ENCODE data around the gene METTL26. TPM values are rescaled to one million over a fixed set of nuclear protein-coding genes. Genes with fewer than 3 reads are reported as not detected.
A peak's percentile ranks its signal among the peaks of the same experiment; 100 is the strongest.

Gene METTL26
- total and polyA plus RNA-seq, 8 donors = 18.8 to 130 (median 27.2) TPM

DNA sequence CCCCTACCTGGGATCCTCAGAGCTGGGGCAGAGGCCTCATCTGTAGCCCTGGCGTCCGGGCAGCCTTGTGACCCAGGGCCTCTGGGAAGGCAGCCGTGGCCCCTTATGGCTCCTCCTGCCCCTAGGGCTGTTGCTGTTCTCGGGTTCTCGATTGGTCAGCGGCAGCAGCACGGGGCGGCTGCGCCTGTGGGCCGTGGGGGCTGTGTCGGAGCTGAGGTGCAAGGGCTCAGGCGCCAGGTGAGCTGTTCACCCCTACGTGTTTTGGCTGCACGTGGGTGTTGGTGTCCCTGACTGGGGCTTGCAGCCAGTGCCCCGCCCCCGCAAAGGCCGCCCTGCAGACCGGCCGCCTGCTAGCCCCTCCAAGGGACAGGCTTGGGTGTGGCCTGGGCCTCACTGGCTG, 26.0 kb upstream of the METTL26 start:
- Histone ChIP-seq H3K9me3 (no peaks in the 10 kb centered on the region), H3K4me1 (peaks cover 5 to 7% (median 5%) of the 10 kb centered on the region in 3 donors), H3K27ac (no peak overlapping the region), H3K36me3 (no peaks in the 10 kb centered on the region), H3K27me3 (no peaks in the 10 kb centered on the region), H3K4me3 (no peak overlapping the region)
- DNase-seq (peak in 1 of 6 donors; percentile 82), ATAC-seq (no peak), FAIRE-seq (no peak)
- WGBS, 2 donors = 90 to 94% methylated on average over 19 of the region's 19 CpGs
- TF ChIP-seq, protein P1, sequence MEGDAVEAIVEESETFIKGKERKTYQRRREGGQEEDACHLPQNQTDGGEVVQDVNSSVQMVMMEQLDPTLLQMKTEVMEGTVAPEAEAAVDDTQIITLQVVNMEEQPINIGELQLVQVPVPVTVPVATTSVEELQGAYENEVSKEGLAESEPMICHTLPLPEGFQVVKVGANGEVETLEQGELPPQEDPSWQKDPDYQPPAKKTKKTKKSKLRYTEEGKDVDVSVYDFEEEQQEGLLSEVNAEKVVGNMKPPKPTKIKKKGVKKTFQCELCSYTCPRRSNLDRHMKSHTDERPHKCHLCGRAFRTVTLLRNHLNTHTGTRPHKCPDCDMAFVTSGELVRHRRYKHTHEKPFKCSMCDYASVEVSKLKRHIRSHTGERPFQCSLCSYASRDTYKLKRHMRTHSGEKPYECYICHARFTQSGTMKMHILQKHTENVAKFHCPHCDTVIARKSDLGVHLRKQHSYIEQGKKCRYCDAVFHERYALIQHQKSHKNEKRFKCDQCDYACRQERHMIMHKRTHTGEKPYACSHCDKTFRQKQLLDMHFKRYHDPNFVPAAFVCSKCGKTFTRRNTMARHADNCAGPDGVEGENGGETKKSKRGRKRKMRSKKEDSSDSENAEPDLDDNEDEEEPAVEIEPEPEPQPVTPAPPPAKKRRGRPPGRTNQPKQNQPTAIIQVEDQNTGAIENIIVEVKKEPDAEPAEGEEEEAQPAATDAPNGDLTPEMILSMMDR (IDR thresholded peaks at IDR 0.05) = no peak
- intact Hi-C loops (cut with DNase I) = loop anchor here in 1 of 3 donors (5.0 kb wide), 1 partner anchor 85 kb away; no protein-coding TSS in a partner anchor

DNA sequence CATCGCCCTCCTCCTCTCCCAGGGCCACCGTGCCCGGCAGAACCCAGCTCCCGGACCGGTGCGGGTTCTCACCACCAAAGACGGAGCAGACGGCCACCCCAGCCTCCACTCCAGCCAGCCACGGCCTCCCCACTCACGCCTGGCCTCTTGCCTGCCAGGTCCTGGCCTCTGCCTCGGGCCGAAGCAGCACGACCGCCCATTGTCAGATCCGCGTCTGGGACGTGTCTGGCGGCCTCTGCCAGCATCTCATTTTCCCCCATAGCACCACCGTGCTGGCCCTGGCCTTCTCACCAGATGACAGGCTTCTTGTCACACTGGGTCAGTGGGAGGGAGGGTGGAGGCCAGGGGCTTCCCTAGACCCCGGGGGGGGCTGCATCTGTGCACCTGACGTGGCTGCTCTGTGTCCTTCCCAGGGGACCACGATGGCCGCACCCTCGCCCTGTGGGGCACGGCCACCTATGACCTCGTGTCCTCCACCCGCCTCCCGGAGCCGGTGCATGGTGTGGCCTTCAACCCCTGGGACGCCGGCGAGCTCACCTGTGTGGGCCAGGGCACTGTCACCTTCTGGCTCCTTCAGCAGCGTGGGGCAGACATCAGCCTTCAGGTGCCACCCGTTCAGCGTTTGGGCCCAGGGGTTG, 25.2 kb upstream of the METTL26 start:
- no peaks in the 10 kb centered on the region for H3K27me3 ChIP-seq
- DNase-seq (peak in 2 of 6 donors; percentile 71 to 87), FAIRE-seq (no peak), ATAC-seq (peak; percentile 1 to 12 (median 8))
- no peaks in the 10 kb centered on the region for H3K36me3 ChIP-seq
- H3K9me3 ChIP-seq = no peaks in the 10 kb centered on the region
- WGBS, 2 donors = 25 to 33% methylated on average over 34 to 35 of the region's 35 CpGs
- intact Hi-C loops (cut with DNase I) = loop anchor here in 1 of 3 donors (5.0 kb wide), 1 partner anchor 84 kb away; no protein-coding TSS in a partner anchor
- H3K4me1 ChIP-seq = peaks cover 5 to 7% (median 5%) of the 10 kb centered on the region in 3 donors
- peak overlapping the region; percentile 55 to 64 (median 62) for H3K27ac ChIP-seq
- TF ChIP-seq, protein P1 (IDR thresholded peaks at IDR 0.05) = no peak
- H3K4me3 ChIP-seq = peak overlapping the region in 1 of 4 donors; percentile 9

DNA sequence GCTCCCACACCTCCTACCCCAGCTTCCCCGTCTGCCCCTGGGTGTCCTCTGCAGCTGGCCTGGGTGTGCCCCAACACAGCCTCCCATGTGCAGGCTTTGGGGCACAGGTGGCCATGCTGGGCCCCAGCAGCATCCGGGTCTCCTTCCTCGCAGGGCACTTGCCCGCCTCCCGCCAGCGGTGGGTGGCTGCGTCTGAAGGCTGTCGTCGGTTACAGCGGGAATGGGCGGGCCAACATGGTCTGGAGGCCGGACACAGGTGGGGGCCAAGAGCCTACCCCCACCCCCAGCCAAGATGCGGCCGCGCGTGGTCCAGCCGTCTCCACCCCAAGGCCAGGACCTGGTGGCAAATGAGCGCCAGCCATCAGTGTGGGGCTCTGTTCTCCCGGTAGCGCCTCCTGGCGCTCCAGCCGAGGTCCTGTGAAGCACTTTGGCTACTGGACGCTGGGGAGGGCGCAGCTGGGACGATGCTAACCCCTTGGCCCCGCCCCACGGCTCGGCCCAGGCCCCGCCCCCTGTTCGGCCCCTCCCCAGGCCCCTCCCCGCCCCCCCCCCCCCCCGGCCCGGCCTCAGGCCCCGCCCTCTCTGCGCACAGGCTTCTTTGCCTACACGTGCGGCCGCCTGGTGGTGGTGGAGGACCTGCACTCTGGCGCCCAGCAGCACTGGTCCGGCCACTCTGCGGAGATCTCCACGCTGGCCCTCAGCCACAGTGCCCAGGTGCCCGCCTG, 24.5 kb upstream of the METTL26 start:
- ATAC-seq = peak; percentile 82 to 90 (median 88)
- H3K4me3 ChIP-seq = peak overlapping the region in 2 of 4 donors; percentile 9 to 19
- WGBS, 2 donors = 8 to 14% methylated on average over 27 to 38 of the region's 43 CpGs
- H3K36me3 ChIP-seq = no peaks in the 10 kb centered on the region
- H3K9me3 ChIP-seq = no peaks in the 10 kb centered on the region
- peaks cover 5 to 7% (median 5%) of the 10 kb centered on the region in 3 donors for H3K4me1 ChIP-seq
- H3K27me3 ChIP-seq = no peaks in the 10 kb centered on the region
- intact Hi-C loops (cut with DNase I) = loop anchor here in 1 of 3 donors (5.0 kb wide), 1 partner anchor 83 kb away; no protein-coding TSS in a partner anchor
- peak overlapping the region; percentile 60 to 72 (median 63) for H3K27ac ChIP-seq
- DNase-seq = peak in 5 of 6 donors; percentile 92 to 98 (median 95)
- TF ChIP-seq, protein P1 (IDR thresholded peaks at IDR 0.05) = peak; percentile 35 to 64 (median 48)
- FAIRE-seq = no peak

DNA sequence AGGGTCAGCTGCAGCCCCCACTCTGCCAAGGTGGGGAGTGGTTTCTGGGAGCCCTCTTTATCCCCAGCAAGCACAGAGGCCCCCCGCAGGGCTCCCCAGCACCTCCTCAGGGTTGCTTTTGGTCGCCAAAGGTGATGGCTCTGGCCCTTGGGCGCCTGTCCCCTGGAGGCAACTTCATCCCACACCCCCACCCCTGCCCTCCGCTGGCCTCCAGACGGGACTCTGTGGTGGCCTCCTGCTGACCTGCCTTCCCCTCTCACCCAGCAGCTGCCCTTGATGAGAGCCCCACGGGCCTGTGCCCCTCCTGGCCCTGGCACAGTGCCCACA, 24.0 kb upstream of the METTL26 start:
- no peak overlapping the region for H3K4me3 ChIP-seq
- 58 to 66% methylated on average over 6 of the region's 6 CpGs for WGBS, 2 donors
- DNase-seq = peak in 1 of 6 donors; percentile 86
- FAIRE-seq = no peak
- no peaks in the 10 kb centered on the region for H3K27me3 ChIP-seq
- TF ChIP-seq, protein P1 (IDR thresholded peaks at IDR 0.05) = no peak
- H3K36me3 ChIP-seq = no peaks in the 10 kb centered on the region
- intact Hi-C loops (cut with DNase I) = loop anchor here in 1 of 3 donors (5.0 kb wide), 1 partner anchor 83 kb away; no protein-coding TSS in a partner anchor
- ATAC-seq = peak in 3 of 4 donors; percentile 0 to 1 (median 1)
- H3K4me1 ChIP-seq = peaks cover 5 to 7% (median 5%) of the 10 kb centered on the region in 3 donors
- H3K9me3 ChIP-seq = no peaks in the 10 kb centered on the region
- peak overlapping the region; percentile 55 to 72 (median 61) for H3K27ac ChIP-seq
